ENCODE results near the gene IMPA2. TPM values are rescaled to one million over a fixed set of nuclear protein-coding genes. Genes with fewer than 3 reads are reported as not detected.

IMPA2 gene
- total and polyA plus RNA-seq, 2 experiments from 2014 or later = 75.6 to 130 TPM

GRCh38 chr18:12026562-12026961, 45.3 kb downstream of the IMPA2 start:
- no peak for DNase-seq (ENCODE audit: low spot score)
- no peaks in the 10 kb centered on the region for H3K27me3 ChIP-seq
- H3K9me3 ChIP-seq (ENCODE audit: low read depth) = no peaks in the 10 kb centered on the region
- TF ChIP-seq EZH2phosphoT487 (IDR thresholded peaks at IDR 0.05; ENCODE audit: low read depth, severe bottlenecking, unreplicated experiment) (no peak), EZH2 (IDR thresholded peaks at IDR 0.05; ENCODE audit: borderline replicate concordance) (no peak), CTCF (IDR thresholded peaks at IDR 0.05; ENCODE audit: poor library complexity) (no peak)
- no peaks in the 10 kb centered on the region for H3K36me3 ChIP-seq (replicated peaks; ENCODE audit: insufficient read depth, low read depth)
- H3K27ac ChIP-seq = no peak overlapping the region
- WGBS (ENCODE audit: low lambda C conversion rate, missing lambda C conversion rate) = 93% methylated on average over 5 of the region's 5 CpGs
- no peak overlapping the region for H3K4me3 ChIP-seq
- no peak overlapping the region for H3K4me2 ChIP-seq
- H3K4me1 ChIP-seq (ENCODE audit: insufficient read depth) = no peaks in the 10 kb centered on the region
- H3K79me2 ChIP-seq = no peaks in the 10 kb centered on the region
- H4K20me1 ChIP-seq (ENCODE audit: insufficient read depth, poor library complexity, severe bottlenecking) = no peaks in the 10 kb centered on the region
- no peaks in the 10 kb centered on the region for H3K9me2 ChIP-seq (replicated peaks; ENCODE audit: insufficient read depth)
- H2AFZ ChIP-seq = no peak overlapping the region

- no peak for DNase-seq (ENCODE audit: low spot score)
- 92% methylated on average over 9 of the region's 9 CpGs for WGBS (ENCODE audit: low lambda C conversion rate, missing lambda C conversion rate)
- Histone ChIP-seq H4K20me1 (ENCODE audit: insufficient read depth, poor library complexity, severe bottlenecking) (no peaks in the 10 kb centered on the region), H3K79me2 (no peaks in the 10 kb centered on the region), H3K9me3 (ENCODE audit: low read depth) (no peaks in the 10 kb centered on the region), H3K27me3 (no peaks in the 10 kb centered on the region), H3K36me3 (replicated peaks; ENCODE audit: insufficient read depth, low read depth) (no peaks in the 10 kb centered on the region), H3K4me2 (no peak overlapping the region), H3K4me1 (ENCODE audit: insufficient read depth) (no peaks in the 10 kb centered on the region), H2AFZ (no peak overlapping the region), H3K4me3 (no peak overlapping the region), H3K9me2 (replicated peaks; ENCODE audit: insufficient read depth) (no peaks in the 10 kb centered on the region), H3K27ac (no peak overlapping the region)
- TF ChIP-seq EZH2phosphoT487 (IDR thresholded peaks at IDR 0.05; ENCODE audit: low read depth, severe bottlenecking, unreplicated experiment) (no peak), CTCF (IDR thresholded peaks at IDR 0.05; ENCODE audit: poor library complexity) (no peak), EZH2 (IDR thresholded peaks at IDR 0.05; ENCODE audit: borderline replicate concordance) (no peak)
These were observed 45.7 kb downstream of the IMPA2 start for GRCh38 chr18:12027046-12027445.

GRCh38 chr18:12027480-12027879, 46.2 kb downstream of the IMPA2 start:
- WGBS (ENCODE audit: low lambda C conversion rate, missing lambda C conversion rate) = 97% methylated on average over 4 of the region's 4 CpGs
- DNase-seq (ENCODE audit: low spot score) = no peak
- Histone ChIP-seq H3K27ac (no peak overlapping the region), H2AFZ (no peak overlapping the region), H3K36me3 (replicated peaks; ENCODE audit: insufficient read depth, low read depth) (no peaks in the 10 kb centered on the region), H3K27me3 (no peaks in the 10 kb centered on the region), H3K4me3 (no peak overlapping the region), H3K4me2 (no peak overlapping the region), H3K4me1 (ENCODE audit: insufficient read depth) (no peaks in the 10 kb centered on the region), H4K20me1 (ENCODE audit: insufficient read depth, poor library complexity, severe bottlenecking) (no peaks in the 10 kb centered on the region), H3K79me2 (no peaks in the 10 kb centered on the region), H3K9me3 (ENCODE audit: low read depth) (no peaks in the 10 kb centered on the region), H3K9me2 (replicated peaks; ENCODE audit: insufficient read depth) (no peaks in the 10 kb centered on the region)
- no peak for TF ChIP-seq CTCF (IDR thresholded peaks at IDR 0.05; ENCODE audit: poor library complexity)
- TF ChIP-seq EZH2phosphoT487 (IDR thresholded peaks at IDR 0.05; ENCODE audit: low read depth, severe bottlenecking, unreplicated experiment) = no peak
- TF ChIP-seq EZH2 (IDR thresholded peaks at IDR 0.05; ENCODE audit: borderline replicate concordance) = no peak

Data from hepatocyte (in vitro differentiated cells).